SU-DHL-6 (cell line): ENCODE measurements around the gene GPS2.

ENCODE experiments used
- H2AFZ ChIP-seq: fragments of 200-600 bp; sonication (generic); 2 replicates; pipeline ENCODE4 v1.6.1; 2014; ENCODE audit warnings: low read depth, mild to moderate bottlenecking, moderate library complexity, mixed read lengths, antibody characterized with exemption, low read length; ENCODE audit not compliant: severe bottlenecking
- H3F3A ChIP-seq: fragments of 200-600 bp; shearing (Covaris generic); 2 replicates; pipeline ENCODE4 v1.6.0; 2016; ENCODE audit warnings: antibody characterized with exemption, mild to moderate bottlenecking; ENCODE audit not compliant: insufficient read depth
- H3K27ac ChIP-seq: fragments of 200-600 bp; sonication (generic); 2 replicates; pipeline ENCODE4 v1.5.1; 2016; ENCODE audit warnings: low read depth, mild to moderate bottlenecking, low read length, moderate library complexity, mixed read lengths
- H3K27me3 ChIP-seq: fragments of 200-600 bp; sonication (generic), shearing (Covaris generic); 2 replicates; pipeline ENCODE4 v1.6.0; 2014; ENCODE audit warnings: mild to moderate bottlenecking, low read length
- H3K36me3 ChIP-seq: fragments of 200-600 bp; sonication (generic); 2 replicates; pipeline ENCODE4 v1.6.1; 2014; ENCODE audit warnings: mild to moderate bottlenecking, low read length, mixed read lengths
- H3K4me2 ChIP-seq: fragments of 300-600, 200-600 bp; shearing (Covaris generic), sonication (generic); 2 replicates; pipeline ENCODE4 v1.6.0; 2014; ENCODE audit warnings: low read length, low read depth, mild to moderate bottlenecking; ENCODE audit not compliant: poor library complexity, severe bottlenecking
- H3K4me3 ChIP-seq: fragments of 200-600 bp; sonication (generic); 2 replicates; pipeline ENCODE4 v1.5.1; 2014; ENCODE audit warnings: antibody characterized with exemption, low read length, mild to moderate bottlenecking, mixed read lengths; ENCODE audit not compliant: insufficient read depth, poor library complexity, severe bottlenecking
- H3K79me2 ChIP-seq: fragments of 200-600 bp; sonication (generic); 2 replicates; pipeline ENCODE4 v1.6.1; 2014; ENCODE audit warnings: mild to moderate bottlenecking, low read length, moderate library complexity; ENCODE audit not compliant: insufficient read depth
- H3K9ac ChIP-seq: fragments of 200-600 bp; sonication (generic); 2 replicates; pipeline ENCODE4 v1.7.0; 2014; ENCODE audit warnings: mild to moderate bottlenecking, low read length
- H3K9me2 ChIP-seq: fragments of 200-600 bp; sonication (generic); replicated peaks from 2 replicates; pipeline ENCODE4 v1.6.1; 2014; ENCODE audit warnings: low read length; ENCODE audit not compliant: insufficient read depth
- H3K9me3 ChIP-seq: fragments of 200-600 bp; sonication (generic); 2 replicates; pipeline ENCODE4 v1.6.1; 2014; ENCODE audit warnings: low read length, mixed read lengths; ENCODE audit not compliant: insufficient read depth
- H4K20me1 ChIP-seq: fragments of 200-600 bp; sonication (generic); 2 replicates; pipeline ENCODE4 v1.6.1; 2014; ENCODE audit warnings: low read depth, mild to moderate bottlenecking, antibody characterized with exemption, low read length, moderate library complexity, mixed read lengths
- CTCF ChIP-seq: fragments of 200-600 bp; sonication (generic); IDR thresholded peaks from one replicate; pipeline ENCODE4 v1.5.1; 2017; ENCODE audit warnings: antibody characterized with exemption, mild to moderate bottlenecking, low read length, moderate library complexity; ENCODE audit not compliant: insufficient read depth, poor library complexity, severe bottlenecking
- EZH2phosphoT487 ChIP-seq: fragments of 200-600 bp; sonication (generic), shearing (Covaris generic); conservative IDR thresholded peaks from 2 replicates; pipeline ENCODE4 v1.6.1; 2018; ENCODE audit warnings: mild to moderate bottlenecking, antibody characterized with exemption, low read length, moderate library complexity, mixed read lengths

The GPS2 gene

GRCh38 chr17:7290166-7290565, 25.0 kb downstream of the GPS2 start:
- H3K4me3 ChIP-seq: no peak overlapping the region
- H3K9me2 ChIP-seq: no peaks in the 10 kb centered on the region
- TF ChIP-seq CTCF (no peak), EZH2phosphoT487 (no peak)

GRCh38 chr17:7289256-7290032, 25.7 kb downstream of the GPS2 start:
- Histone ChIP-seq H3K4me3 (no peak overlapping the region), H4K20me1 (no peaks in the 10 kb centered on the region), H3K9me2 (no peaks in the 10 kb centered on the region), H3K4me2 (no peak overlapping the region), H3K79me2 (no peaks in the 10 kb centered on the region), H2AFZ (no peak overlapping the region), H3F3A (no peaks in the 10 kb centered on the region), H3K9me3 (no peaks in the 10 kb centered on the region), H3K27me3 (no peaks in the 10 kb centered on the region), H3K27ac (no peak overlapping the region), H3K9ac (no peak overlapping the region), H3K36me3 (no peaks in the 10 kb centered on the region)
- TF ChIP-seq EZH2phosphoT487 (no peak), CTCF (no peak)

More at GRCh38 chr17:7290166-7290565, 25.0 kb downstream of the GPS2 start:
- Histone ChIP-seq H3K27ac (no peak overlapping the region), H3K4me2 (no peak overlapping the region), H3K36me3 (no peaks in the 10 kb centered on the region), H3K9me3 (no peaks in the 10 kb centered on the region), H4K20me1 (no peaks in the 10 kb centered on the region), H3K9ac (no peak overlapping the region), H3K79me2 (no peaks in the 10 kb centered on the region), H3K27me3 (no peaks in the 10 kb centered on the region), H2AFZ (no peak overlapping the region), H3F3A (no peaks in the 10 kb centered on the region)

- Histone ChIP-seq H3K4me3 (no peak overlapping the region), H3K9me2 (no peaks in the 10 kb centered on the region), H3K9ac (no peak overlapping the region), H3F3A (peaks cover 4% of the 10 kb centered on the region; the same call in 1 of the 2 replicates), H3K9me3 (no peaks in the 10 kb centered on the region), H4K20me1 (no peaks in the 10 kb centered on the region), H3K79me2 (no peaks in the 10 kb centered on the region), H3K4me2 (no peak overlapping the region), H2AFZ (no peak overlapping the region), H3K27me3 (no peaks in the 10 kb centered on the region), H3K27ac (no peak overlapping the region), H3K36me3 (no peaks in the 10 kb centered on the region)
- TF ChIP-seq EZH2phosphoT487: no peak
- TF ChIP-seq CTCF: no peak
These were observed 29.5 kb downstream of the GPS2 start for GRCh38 chr17:7285679-7286078.
